ENCODE measurements around the gene ITGBL1. TPM values are rescaled to one million over a fixed set of nuclear protein-coding genes. Genes with fewer than 3 reads are reported as not detected.

Gene ITGBL1
- total RNA-seq, 4 donors from 2014 or later = 1.3 to 3.5 (median 2.4) TPM

DNA sequence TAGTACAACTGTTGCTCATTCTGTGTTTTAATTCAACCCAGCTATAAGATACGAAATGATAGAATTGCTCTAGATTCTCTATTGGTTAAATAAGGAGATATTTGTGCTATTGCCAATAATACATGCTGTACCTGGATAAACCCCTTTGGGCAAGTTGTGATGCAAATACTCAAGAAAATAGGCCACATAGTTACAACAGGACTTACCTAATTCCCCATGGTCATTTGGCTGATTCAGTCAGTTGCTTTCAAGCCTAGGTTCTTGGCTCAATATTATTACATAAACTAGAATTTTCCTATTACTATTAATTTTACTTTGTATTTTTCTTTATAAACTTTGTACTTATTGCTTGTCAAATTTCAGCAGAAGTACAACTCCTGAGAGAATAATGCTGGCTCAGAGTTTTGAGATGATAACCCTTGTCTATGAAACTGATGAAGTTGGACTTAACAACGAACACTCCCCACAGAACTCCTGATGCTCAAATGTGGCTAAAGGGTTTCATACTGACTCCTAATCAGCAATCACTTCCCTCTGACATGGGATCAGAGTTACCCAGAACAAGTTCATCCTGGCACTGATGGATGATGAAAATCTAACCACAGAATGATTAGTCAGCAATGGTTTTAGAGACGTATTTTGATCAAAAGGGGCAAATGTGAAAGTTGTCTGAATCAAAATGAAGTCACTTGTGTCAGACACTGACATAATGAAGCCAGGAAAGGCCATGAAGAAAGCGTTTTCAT, 221.1 kb downstream of the ITGBL1 start:
- ATAC-seq (ENCODE audit: low FRiP score) (no peak), DNase-seq (ENCODE audit: low spot score) (no peak)
- TF ChIP-seq, protein P1, sequence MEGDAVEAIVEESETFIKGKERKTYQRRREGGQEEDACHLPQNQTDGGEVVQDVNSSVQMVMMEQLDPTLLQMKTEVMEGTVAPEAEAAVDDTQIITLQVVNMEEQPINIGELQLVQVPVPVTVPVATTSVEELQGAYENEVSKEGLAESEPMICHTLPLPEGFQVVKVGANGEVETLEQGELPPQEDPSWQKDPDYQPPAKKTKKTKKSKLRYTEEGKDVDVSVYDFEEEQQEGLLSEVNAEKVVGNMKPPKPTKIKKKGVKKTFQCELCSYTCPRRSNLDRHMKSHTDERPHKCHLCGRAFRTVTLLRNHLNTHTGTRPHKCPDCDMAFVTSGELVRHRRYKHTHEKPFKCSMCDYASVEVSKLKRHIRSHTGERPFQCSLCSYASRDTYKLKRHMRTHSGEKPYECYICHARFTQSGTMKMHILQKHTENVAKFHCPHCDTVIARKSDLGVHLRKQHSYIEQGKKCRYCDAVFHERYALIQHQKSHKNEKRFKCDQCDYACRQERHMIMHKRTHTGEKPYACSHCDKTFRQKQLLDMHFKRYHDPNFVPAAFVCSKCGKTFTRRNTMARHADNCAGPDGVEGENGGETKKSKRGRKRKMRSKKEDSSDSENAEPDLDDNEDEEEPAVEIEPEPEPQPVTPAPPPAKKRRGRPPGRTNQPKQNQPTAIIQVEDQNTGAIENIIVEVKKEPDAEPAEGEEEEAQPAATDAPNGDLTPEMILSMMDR (IDR thresholded peaks at IDR 0.05) = no peak

DNA sequence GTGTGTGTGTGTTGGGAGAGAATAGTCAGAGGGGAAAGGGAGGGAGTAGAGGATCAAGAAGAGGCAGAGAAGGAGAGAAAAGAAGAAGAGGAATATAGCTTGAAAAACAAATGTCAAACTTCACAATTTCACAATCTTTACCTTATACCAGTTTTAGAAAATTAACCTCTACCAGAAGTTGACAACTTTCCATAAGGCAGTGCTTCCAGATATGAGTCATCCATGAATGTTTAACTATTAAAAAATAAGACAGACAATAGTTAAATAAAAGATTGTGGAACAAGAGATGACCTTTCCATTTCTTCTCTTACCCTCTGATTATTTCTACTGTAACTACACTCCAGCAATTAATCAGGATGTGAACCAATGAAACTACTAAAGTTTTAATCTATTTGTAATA, 229.4 kb downstream of the ITGBL1 start:
- TF ChIP-seq, protein P1 (IDR thresholded peaks at IDR 0.05) = no peak
- DNase-seq (ENCODE audit: low spot score) = no peak
- no peak for ATAC-seq (ENCODE audit: low FRiP score)

DNA sequence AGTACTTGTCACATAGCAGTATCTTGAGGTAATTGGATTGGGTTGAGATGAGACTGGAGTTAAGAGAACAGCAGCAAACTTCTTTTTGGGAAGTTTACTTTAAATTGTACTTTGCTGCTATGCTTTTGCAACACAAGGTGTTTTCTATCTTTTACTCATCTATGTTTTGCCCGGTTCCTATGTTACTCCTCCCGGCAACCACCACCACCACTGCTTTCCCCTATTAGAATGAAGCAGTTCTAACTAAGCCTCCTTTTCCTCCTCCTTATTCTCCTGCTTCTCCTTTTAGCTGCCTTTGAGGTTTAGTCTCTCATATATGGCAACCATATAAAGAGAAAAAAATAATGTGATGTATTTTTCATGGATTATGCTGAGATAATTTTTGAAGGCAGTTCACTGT, 233.5 kb downstream of the ITGBL1 start:
- TF ChIP-seq, protein P1 (IDR thresholded peaks at IDR 0.05) = no peak
- DNase-seq (ENCODE audit: low spot score) (no peak), ATAC-seq (ENCODE audit: low FRiP score) (no peak)

DNA sequence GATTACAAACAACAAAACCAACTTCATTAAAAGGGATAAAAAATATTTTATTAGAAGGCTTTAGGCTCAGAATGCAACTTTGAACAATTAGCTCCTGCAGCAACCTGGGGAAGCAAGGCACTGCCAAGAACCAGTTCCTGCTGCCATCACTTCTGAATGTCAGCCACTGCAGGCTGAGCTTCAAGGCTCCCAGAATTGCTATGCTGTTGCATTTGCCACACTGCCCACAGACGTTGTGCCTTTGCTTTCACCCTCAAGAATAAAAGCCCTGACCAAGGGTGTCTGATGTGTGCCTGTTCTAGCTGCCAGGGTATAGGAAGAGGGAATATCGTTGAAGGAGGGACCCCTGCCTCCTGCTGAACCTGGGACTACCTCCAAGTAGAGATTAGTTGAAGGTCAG, 238.4 kb downstream of the ITGBL1 start:
- DNase-seq (ENCODE audit: low spot score) (no peak), ATAC-seq (ENCODE audit: low FRiP score) (no peak)
- TF ChIP-seq, protein P1 (IDR thresholded peaks at IDR 0.05) = no peak

DNA sequence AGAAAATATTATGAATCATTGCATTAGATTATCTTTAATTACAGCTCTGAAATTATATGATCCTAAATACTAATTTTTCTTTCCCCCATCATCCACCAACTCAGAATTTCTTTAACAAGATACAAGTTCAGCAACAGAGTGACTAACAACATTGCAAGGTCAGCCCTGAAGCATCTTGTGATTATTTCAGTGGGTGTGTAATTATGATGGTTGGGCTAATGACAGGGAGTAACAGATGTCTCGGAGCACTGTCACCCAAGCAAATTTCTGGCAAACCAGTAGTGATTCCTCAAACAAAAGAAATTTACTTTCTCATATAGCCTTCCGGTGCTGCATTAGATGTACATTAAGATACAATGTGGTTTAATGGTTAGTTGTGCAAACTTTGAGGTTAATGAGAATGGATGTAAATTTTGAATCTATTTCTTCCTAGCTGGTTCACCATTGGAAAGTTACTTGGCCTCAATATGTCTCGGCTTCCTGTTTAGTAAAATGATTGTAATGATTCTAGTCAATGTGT, 238.9 kb downstream of the ITGBL1 start:
- DNase-seq (ENCODE audit: low spot score) (no peak), ATAC-seq (ENCODE audit: low FRiP score) (no peak)
- TF ChIP-seq, protein P1 (IDR thresholded peaks at IDR 0.05) = no peak

DNA sequence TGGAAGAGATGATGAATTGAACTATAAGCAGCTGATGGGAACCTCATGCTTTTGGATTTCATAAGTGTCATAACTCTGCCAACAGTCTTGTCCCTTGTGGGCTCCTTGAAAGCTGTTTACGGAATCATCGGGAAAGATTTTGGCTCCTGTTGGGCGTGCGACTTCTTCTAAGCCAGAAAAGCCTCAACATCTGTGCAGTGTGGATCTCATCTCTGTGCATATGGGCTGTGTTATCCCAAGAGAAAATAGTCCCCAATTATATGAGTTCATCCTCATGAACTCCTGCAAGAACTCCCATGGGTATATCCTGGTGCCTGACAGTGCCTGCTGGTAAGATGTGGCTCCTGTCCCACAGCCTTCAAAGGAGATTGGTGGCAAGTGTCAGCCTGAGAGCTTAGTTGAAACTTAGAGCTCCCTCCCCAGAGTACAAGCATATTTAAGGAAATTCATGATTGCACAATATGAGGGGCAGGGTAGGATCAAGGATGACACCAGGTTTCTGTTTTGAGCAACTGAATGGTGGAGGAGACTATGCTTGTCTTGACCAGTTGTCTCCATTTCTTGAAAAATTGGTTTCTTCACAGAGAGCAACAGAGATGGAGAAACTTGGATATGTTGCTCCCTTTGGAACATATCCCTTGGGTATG, 243.5 kb downstream of the ITGBL1 start:
- ATAC-seq (ENCODE audit: low FRiP score) (no peak), DNase-seq (ENCODE audit: low spot score) (no peak)
- TF ChIP-seq, protein P1 (IDR thresholded peaks at IDR 0.05) = no peak
